Skeletal muscle satellite cell (primary cell): ENCODE measurements around the gene BMERB1.

Source experiments
- H3K27me3 ChIP-seq: 2 replicates; pipeline ENCODE4 v1.7.0; 2013; ENCODE audit warnings: low read length; ENCODE audit not compliant: control insufficient read depth, insufficient read depth
- H3K36me3 ChIP-seq: 2 replicates; pipeline ENCODE4 v1.7.0; 2013; ENCODE audit warnings: mild to moderate bottlenecking, control low read depth, low read length; ENCODE audit not compliant: insufficient read depth
- H3K4me1 ChIP-seq: 2 replicates; pipeline ENCODE4 v1.7.0; 2013; ENCODE audit warnings: low read length; ENCODE audit not compliant: control insufficient read depth, insufficient read depth
- H3K4me2 ChIP-seq: 2 replicates; pipeline ENCODE4 v1.7.0; 2013; ENCODE audit warnings: mild to moderate bottlenecking, low read length
- H3K4me3 ChIP-seq: 2 replicates; pipeline ENCODE4 v1.7.0; 2013; ENCODE audit warnings: low read length
- H3K9ac ChIP-seq: 2 replicates; pipeline ENCODE4 v1.7.0; 2013; ENCODE audit warnings: mild to moderate bottlenecking, low read depth, low read length, moderate library complexity
- H3K9me3 ChIP-seq: replicated peaks from 2 replicates; pipeline ENCODE4 v1.7.0; 2013; ENCODE audit warnings: mild to moderate bottlenecking, control low read depth, low read length

BMERB1 gene

DNA sequence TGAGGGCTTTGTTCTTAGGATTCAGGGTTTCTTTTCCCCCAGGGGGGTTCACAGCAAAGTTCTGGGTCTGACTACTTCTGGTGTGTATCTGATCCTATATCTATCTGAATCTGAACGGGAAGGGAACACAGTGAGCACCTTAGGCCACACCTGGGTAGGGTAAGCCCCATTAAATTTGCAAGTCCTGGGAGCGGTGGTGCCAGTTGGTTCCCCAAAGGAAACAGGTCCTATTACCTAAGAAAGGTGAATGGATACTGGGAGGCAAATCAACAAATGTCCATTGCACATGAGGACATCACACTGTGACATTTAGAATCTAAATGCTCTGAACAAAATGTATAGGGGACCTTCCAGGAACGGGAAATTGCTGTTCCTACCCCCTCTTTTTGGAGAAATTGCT lies 54.6 kb downstream of the BMERB1 start:
- H3K4me2 ChIP-seq = peak overlapping the region; percentile 58
- no peak overlapping the region for H3K4me3 ChIP-seq
- peak overlapping the region; percentile 10 for H3K9ac ChIP-seq
- peaks cover 20% of the 10 kb centered on the region for H3K4me1 ChIP-seq
- H3K36me3 ChIP-seq = no peaks in the 10 kb centered on the region
- H3K9me3 ChIP-seq = no peaks in the 10 kb centered on the region
- H3K27me3 ChIP-seq = no peaks in the 10 kb centered on the region

DNA sequence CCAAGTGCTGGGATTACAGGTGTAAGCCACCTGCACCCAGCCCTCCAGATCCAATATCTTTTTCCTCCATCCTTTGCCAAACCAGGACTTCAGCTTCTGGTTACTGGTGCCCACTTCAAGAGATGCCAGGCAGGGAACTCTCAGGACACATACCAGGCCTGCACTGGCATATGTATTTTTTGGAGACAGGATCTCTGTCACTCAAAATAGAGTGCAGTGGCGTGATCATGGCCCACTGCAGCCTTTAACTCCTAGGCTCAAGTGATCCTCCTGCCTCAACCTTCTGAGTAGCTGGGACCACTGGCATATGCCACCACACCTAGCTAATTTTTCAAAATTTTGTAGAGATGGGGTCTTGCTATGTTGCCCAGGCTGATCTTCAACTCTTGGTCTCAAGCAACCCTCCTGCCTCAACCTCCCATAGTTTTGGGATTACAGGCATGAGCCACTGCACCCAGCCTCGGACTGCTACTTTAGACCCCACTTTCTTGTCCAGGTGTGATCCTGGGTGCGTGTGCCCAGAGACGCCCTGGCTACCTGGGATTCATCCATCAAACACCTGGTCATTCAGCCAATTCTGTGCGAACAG lies 55.8 kb downstream of the BMERB1 start:
- no peak overlapping the region for H3K9ac ChIP-seq

DNA sequence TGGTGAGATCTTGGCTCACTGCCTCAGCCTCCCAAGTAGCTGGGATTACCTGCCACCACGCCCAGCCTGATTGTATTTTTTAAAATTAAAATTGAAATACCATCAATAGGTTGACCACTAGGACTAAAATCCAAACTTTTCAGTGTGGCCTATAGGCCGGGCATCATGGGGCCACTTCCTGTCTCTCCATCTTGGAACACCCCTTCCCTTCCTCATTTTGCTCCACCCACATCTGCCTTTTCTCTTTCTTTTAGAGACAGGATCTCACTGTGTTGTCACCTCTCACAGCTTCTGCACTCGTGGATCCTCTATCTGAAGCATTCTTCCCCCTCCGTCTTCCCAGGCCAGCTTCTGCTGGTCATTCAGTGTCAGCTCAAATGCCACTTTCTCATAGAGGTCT lies 57.0 kb downstream of the BMERB1 start:
- H3K4me3 ChIP-seq = no peak overlapping the region
- H3K9me3 ChIP-seq = no peaks in the 10 kb centered on the region
- H3K9ac ChIP-seq = no peak overlapping the region
- peaks cover 25% of the 10 kb centered on the region for H3K4me1 ChIP-seq
- H3K4me2 ChIP-seq = no peak overlapping the region
- H3K27me3 ChIP-seq = no peaks in the 10 kb centered on the region
- no peaks in the 10 kb centered on the region for H3K36me3 ChIP-seq

More for the DNA sequence above, 55.8 kb downstream of the BMERB1 start:
- Histone ChIP-seq H3K4me1 (peaks cover 25% of the 10 kb centered on the region), H3K27me3 (no peaks in the 10 kb centered on the region), H3K4me2 (no peak overlapping the region), H3K4me3 (no peak overlapping the region), H3K36me3 (no peaks in the 10 kb centered on the region), H3K9me3 (no peaks in the 10 kb centered on the region)

DNA sequence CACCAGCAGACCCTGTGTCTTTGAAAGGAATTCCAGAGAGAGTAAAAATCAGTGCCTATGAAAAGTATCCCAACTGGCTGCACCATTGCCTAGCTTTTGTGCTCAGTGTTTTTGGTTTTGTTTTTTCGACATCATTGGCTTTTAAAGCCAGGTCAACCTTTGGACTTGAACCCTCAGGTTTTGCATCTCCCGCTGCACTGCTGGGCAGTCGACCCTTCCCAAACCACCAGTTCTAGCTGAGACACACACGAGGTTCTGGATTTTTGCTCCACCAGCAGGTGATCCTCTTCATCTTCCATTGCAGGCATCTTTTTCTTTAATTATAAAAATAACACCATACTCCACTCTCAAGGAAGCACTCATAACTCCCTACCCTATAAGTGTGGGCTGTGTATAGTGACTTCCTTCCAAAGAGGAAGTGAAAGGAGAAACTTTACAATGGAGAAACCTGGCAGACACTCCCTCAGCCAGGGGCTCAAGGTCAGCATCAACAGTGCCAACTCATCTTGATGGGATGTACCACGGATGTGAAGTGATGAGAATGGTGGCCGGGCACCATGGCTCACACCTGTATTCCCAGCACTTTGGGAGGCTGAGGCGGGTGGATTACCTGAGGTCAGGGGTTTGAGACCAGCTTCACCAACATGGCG lies 57.8 kb downstream of the BMERB1 start:
- H3K36me3 ChIP-seq = no peaks in the 10 kb centered on the region
- no peaks in the 10 kb centered on the region for H3K9me3 ChIP-seq
- H3K4me1 ChIP-seq = peaks cover 25% of the 10 kb centered on the region
- no peak overlapping the region for H3K4me3 ChIP-seq
- no peak overlapping the region for H3K4me2 ChIP-seq
- H3K27me3 ChIP-seq = no peaks in the 10 kb centered on the region
- no peak overlapping the region for H3K9ac ChIP-seq

DNA sequence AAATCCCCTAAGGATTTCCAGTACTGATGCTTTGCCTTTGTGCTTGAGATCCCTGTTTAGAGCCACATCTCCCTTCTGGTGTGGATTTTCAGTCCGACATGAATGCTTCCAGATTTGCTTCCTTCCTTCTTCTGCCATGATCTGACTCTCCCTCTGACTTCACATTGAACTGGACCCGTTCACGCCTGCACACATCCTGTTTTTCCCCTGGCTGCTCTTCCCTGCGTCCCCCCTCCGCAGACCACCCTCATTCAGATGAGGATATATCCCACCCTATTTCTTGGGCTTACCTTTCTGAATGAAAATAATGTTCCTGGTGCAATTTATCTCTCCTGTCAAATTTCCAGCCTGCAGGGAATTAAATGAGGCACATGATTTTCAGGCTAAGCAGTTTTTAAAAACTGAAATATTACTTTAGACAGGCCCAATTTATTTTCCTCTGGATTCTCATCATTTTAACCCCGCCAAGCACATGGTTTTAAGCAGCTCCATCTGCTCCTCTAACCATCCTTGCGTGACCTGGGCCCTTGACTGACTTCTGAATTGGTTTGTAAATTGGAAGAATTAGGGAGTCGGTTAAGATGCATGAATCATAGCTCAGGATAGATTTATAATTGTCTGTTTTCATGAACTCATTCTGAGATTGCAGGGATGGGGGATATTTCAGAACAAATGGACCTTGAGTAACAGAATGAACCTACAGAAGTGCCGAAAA lies 59.2 kb downstream of the BMERB1 start:
- H3K4me2 ChIP-seq = no peak overlapping the region
- H3K4me3 ChIP-seq = no peak overlapping the region
- peaks cover 26% of the 10 kb centered on the region for H3K4me1 ChIP-seq
- H3K9ac ChIP-seq = no peak overlapping the region
- no peaks in the 10 kb centered on the region for H3K9me3 ChIP-seq
- H3K27me3 ChIP-seq = no peaks in the 10 kb centered on the region
- no peaks in the 10 kb centered on the region for H3K36me3 ChIP-seq

DNA sequence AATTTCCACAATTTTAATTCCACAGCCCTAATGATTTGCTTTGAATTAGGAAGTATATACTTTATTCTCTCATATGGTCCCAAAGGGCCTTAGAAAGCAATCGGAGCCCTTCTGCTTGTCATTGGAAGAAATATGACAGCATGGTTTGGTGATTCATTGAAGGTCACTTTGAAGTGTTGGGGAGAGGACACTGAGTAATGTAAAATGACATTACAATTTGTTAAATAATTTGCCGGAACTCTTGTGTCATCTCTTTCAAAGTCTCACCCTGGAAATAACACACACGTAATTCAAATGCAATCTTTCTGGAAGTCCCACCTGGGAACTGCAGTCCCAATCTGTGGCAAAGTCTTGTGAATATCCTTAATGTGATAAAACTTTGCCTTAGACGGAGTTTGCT lies 59.8 kb downstream of the BMERB1 start:
- Histone ChIP-seq H3K27me3 (no peaks in the 10 kb centered on the region), H3K36me3 (no peaks in the 10 kb centered on the region), H3K4me2 (no peak overlapping the region), H3K9ac (no peak overlapping the region), H3K4me1 (peaks cover 25% of the 10 kb centered on the region), H3K9me3 (no peaks in the 10 kb centered on the region), H3K4me3 (no peak overlapping the region)

DNA sequence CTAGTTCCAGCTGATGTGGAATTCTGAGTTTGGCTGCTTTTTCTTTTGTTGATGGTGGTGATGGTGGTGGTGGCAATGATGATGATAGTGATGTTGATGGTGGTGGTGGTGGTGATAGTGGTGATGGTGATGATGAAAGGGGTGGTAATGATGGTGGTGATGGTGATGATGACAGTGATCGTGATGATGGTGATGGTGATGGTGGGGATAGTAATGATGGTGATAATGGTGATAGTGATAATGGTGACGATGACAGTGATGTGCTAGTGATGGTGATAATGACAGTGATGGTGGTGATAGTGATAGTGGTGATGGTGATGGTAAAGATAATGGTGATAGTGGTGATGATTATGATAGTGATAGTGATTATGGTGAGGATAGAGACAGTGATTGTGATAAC lies 61.5 kb downstream of the BMERB1 start:
- H3K4me3 ChIP-seq = no peak overlapping the region
- H3K9ac ChIP-seq = no peak overlapping the region
- H3K27me3 ChIP-seq = no peaks in the 10 kb centered on the region

DNA sequence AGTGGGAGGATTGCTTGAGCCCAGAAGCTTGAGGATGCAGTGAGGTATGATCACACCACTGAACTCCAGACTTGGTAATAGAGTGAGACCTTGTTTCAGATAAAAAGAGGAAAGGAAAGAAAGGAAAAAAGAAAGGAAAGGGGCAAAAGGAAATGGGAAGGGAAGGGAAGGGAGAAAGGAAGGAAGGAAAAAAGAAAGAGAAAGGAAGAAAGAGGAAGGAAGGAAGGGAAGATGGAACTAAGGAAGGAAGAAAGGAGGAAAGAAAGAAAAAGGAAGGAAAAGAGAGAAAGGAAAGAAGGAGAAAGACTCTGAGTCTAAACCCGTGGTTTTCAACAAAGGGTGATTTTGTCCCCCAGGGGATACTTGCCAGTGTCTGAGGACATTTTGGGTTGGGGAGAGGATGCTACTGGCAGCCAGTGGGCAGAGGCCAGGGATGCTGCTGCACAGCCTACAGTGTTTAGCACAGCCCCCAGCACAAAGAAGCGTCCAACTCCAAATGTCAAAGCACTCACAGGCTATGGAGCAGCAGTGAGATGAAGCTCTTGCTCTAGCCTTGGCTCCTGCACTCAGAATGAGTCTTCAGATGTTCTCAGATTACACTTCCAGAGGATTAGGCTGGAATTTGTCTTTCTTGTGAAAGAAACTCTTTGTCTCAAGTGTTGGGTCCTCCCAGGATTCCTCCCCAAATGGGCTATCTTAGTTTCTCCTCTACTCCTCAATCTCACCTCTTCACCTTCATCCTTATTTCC lies 64.2 kb downstream of the BMERB1 start:
- Histone ChIP-seq H3K4me2 (no peak overlapping the region), H3K4me3 (no peak overlapping the region), H3K9me3 (no peaks in the 10 kb centered on the region), H3K9ac (no peak overlapping the region), H3K4me1 (peaks cover 27% of the 10 kb centered on the region), H3K36me3 (no peaks in the 10 kb centered on the region), H3K27me3 (no peaks in the 10 kb centered on the region)

More for the DNA sequence above, 61.5 kb downstream of the BMERB1 start:
- Histone ChIP-seq H3K9me3 (no peaks in the 10 kb centered on the region), H3K36me3 (no peaks in the 10 kb centered on the region), H3K4me1 (peaks cover 17% of the 10 kb centered on the region), H3K4me2 (no peak overlapping the region)

DNA sequence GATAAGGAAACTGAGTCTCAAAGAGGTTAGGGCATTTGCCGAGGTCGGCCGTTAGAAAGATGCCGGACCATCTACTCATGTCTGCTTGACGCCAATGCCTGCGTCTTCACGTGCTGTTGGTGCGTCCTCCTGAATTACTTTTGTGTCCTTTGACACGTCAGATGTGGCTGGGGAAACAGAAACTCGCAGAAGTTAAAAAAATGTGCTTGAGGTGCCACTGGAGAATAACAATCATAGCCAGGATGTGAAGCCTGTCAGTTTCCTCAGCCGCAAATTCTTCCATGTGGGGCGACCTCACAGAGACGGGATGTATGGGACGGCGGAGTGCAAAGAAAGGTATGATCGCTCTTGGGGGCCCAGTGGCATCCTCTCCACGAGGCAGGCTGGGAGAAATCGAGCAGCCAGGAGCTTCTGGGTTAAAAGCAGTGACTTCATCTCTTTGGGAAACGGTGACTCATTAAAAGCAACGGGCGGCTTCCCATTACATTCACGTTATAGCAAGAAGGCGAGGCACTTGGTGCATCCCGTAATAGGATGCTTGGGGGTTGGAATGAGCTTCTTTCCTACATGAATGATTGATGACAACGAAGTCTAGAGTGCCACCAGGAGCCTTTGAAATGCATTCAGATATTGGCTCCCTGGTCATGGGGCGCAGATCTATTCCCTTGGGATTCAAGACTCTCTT lies 67.8 kb downstream of the BMERB1 start:
- peak overlapping the region; percentile 11 for H3K4me2 ChIP-seq
- peaks cover 22% of the 10 kb centered on the region for H3K4me1 ChIP-seq
- peak overlapping the region; percentile 12 for H3K9ac ChIP-seq

DNA sequence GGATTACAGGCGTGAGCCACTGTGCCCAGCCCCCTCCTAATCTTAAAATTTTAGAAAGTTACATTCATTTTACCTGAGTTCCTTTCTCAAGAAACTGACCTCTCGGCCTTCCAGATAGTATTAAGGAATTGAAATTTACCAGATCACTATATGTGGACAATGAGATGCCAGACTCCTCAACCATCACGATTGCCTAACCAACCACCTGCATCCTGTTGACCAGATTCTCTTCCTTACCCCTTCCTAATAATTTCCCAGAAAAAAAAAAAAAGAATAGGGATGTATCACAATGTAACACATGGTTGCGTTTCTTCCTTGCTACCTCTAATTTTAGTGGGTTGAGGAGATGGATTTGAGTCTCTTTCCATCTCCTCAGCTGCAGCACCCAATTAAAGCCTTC lies 72.1 kb downstream of the BMERB1 start:
- Histone ChIP-seq H3K36me3 (no peaks in the 10 kb centered on the region), H3K4me2 (no peak overlapping the region), H3K9me3 (no peaks in the 10 kb centered on the region), H3K4me1 (peaks cover 29% of the 10 kb centered on the region), H3K9ac (no peak overlapping the region), H3K4me3 (no peak overlapping the region), H3K27me3 (no peaks in the 10 kb centered on the region)

More for the DNA sequence above, 67.8 kb downstream of the BMERB1 start:
- no peaks in the 10 kb centered on the region for H3K27me3 ChIP-seq
- H3K4me3 ChIP-seq = peak overlapping the region; percentile 11
- H3K36me3 ChIP-seq = no peaks in the 10 kb centered on the region
- no peaks in the 10 kb centered on the region for H3K9me3 ChIP-seq
